G401.6 (cell line): ENCODE data around the gene MGLL.
A peak's percentile ranks its signal among the peaks of the same experiment; 100 is the strongest.

Experiments used
- FAIRE-seq: peaks from 2 replicates; lab custom pipeline; 2012; peaks lifted over from hg19 to GRCh38; lab: Jason Lieb, UNC

MGLL gene

DNA sequence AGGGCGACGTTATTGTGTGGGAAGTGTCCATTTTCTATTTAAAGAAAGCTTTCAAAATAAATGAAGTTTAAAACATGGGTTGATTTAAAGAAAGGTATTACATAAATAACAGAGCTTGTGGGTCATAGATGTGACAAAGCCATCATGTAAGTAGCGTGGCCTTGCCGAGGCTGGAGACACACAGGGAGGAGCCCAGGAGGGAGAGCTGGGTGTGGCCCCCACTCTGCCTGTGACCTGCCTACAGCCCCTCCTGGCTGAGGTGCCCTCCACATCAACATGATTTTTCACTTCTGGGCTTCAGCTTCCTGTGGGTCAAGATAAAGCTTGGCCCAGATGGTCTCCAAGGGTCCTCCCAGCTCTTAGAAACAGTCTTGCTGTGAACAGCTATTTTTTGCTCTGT lies 12.5 kb upstream of the MGLL start:
- no peak for FAIRE-seq

DNA sequence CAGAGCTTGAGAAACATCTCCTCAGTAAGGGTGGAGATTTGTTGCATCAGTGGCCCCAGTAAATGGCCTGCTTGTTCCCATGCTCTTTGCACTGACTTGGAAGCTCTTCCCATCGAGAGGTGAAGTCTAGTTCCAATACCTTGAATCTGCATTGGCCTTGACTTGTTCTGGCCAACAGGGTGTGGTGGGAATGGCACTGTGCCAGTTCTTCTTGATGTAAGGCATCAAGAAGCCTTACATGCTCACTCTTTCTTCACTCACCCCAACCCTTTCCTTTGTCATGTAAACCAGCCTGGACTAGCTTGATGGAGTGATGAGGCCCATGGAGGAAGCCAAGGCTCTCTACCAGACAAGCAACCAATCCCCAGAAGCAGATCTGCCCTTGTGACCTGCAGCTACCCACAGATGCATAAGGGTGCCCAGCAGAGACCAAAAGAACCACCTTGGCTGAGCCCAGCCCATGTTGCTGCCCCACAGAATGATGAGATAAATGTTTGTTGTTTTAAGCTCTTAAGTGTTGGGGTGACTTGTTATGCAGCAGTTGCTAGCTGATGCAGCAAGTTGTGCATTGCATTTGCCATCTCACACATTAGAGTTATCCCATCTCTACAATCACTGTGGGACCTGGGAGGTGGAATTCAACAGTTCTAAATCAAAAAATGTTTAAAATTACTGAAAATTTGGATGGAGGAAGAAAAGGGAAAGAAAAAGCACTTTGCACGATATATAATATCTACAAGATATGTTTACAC lies 11.1 kb upstream of the MGLL start:
- FAIRE-seq = no peak

DNA sequence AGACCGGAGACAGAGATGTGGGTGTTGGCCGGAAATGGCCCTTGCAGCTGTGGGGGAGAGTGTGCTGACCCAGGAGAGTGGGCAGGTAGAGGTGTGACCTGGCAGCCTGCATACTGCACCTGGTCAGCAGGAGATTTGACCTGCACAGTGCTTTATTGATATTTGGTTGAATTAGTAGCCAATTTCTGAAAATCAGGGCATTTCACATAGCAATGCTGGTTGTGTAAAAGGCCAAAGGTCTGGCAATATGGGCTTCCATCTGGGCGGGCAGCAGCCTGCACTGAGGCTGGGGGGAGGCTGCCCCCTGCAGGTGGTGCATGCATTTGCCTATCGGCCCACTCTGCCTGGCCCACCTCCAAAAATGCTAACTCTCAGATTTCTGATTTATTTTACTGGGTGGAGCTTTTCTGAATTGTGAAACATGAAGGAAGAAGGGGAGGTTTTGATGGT lies 9.4 kb upstream of the MGLL start:
- FAIRE-seq = no peak

DNA sequence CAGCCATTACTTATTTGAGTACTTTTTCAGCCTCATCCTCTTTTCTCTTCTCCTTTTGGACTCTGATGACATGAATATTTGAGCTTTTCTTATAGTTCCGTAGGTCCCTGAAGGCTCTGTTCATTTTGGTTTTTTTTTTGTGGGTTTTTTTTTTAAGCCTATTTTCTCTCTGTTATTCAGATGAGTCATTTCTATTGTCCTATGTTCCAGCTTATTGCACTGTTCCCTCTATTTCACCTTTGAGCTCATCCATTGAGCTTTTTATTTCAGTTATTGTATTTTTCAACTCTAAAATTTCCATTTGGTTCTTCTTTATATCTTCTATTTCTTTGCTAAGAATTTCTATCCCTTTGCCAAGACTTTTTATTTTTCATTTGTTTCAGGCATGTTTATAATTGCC lies 7.2 kb upstream of the MGLL start:
- no peak for FAIRE-seq

DNA sequence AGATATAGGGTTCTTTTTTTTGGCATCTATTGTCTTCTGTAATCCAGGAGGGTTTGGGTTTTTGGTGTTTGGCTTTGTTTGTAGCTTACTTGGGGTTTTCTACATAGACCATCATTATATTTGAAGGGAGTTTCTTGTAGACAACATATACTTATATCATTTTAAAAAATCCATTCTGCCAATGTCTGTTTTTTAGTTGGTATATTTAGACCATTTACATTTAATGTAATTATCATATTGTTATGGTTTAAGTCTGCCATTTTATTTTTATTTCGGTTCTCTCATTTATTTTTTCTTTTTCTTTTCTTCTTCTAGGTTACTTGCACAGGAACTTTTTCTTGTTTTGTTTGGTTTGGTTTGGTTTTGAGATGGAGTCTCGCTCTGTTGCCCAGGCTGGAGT lies 5.5 kb upstream of the MGLL start:
- FAIRE-seq = peak; percentile 11

DNA sequence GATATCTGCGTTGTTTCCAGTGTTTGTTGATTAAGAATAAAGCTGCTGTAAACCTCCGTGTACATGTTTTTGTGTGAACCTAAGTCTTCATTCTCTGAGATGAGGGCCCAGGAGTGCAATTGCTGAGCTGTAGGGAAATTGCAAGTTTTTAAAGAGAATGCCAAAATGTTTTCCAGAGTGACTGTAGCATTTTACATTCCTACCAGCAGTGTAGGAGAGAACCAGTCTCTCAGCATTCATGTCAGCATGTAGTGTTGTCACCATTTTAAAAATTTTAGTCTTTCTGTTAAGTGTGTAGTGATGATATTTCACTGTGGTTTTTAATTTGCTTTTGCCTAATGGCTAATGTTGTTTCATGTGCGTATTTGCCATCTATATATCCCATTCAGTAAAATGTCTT lies 3.4 kb upstream of the MGLL start:
- no peak for FAIRE-seq

DNA sequence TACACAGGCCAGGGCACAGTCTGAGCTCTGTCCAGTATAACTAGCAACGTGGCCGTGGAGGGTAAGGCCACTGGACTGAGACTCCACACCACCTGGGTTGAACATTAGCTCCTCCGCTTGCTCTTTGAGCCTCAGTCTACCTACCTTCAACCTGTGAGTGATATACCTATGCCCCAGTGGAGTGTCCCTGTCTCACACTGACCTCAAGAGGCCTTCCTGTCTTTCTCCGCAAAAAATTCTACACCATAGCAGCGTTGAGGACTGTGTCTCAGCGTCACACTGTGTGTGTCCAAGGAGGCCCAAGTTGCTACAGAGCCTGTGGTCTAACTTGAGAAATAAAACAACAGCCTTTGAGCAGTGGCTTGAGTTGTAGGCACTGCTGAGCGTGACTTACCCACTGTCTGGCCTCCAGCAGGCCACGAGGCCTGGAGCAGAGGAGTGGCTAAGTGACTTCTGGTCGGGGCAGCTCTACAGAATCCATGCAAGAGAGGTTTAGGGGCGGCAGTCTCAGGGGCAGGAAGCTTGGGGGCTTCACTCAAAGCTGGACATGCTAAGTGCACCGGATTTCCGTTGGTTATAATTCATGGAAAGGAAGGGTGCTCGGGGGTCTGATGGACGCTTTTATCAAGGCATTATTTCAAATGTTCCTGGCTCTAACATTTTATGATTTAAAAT lies 2.0 kb upstream of the MGLL start:
- no peak for FAIRE-seq

DNA sequence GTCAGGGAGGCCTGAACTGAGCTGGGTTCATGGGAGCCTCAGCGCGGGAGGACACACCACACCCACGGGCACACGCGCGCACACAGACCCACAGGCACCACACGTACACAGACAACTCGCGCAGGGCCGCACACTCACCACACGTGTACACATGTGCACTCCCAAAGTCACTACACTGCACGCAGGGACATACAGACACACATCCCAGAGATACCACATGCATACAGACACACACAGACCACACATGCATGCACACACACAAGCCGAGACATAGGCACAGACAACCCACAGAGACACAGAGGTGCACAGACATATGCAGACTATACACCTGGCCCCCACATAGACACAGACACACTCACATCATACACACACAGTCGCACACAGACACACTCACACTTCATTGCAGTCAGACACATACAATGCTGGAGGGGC lies 1.1 kb upstream of the MGLL start:
- FAIRE-seq = no peak

DNA sequence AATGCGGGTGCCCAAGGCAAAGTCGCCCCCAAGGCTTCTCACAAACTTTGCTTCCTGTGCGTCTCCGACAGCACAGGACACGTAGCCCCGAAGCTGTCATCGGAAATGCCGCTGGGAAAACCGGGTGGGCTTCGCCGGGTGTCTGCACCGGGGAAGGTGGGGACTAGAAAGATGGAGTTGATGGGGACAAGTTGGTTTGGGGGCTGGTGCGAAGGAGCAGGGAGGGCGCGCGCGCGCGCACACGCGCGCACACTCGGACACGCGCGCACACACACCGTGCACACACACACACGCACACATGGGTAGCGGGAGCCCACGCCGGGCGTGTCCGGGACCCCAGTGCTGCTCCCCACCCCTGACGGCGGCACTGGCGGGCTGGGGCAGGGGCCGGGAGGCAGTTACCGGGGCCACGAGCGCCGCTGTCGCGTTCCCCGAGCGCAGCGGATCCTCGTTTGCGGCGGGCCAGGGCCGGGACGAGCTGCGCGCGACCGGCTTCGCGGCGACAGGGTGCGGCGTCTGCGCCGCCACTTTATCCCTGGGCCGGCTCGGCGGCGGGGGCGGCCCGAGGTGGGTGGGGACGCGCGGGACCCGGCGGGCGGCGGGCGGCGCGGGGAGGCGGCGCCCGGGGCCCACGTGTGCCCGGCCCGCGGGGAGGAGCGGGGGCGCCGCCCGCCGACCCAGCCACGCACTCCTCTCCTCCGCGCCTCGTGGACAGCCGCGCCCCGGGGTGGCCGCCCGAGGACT lies 539 bp upstream of the MGLL start:
- no peak for FAIRE-seq

DNA sequence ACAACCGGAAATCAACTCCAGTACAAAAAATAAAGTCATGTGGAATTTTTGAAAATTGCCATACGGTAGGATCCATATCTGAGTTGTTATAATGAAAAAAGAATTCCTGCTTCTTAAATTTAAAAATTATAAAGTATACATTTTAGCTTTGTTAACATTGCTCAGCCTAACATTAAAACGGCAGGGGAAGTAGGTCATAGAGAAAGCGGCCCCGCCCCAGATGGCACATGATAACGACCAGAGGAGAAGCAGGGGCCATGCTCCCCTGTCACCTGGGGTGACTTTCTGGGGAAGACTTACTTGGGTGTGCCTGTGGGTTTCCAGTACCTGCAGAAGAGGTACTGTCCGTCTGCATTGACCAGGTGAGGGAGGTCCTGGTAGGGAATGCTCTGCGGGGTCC lies 921 bp downstream of the MGLL start:
- FAIRE-seq = no peak

DNA sequence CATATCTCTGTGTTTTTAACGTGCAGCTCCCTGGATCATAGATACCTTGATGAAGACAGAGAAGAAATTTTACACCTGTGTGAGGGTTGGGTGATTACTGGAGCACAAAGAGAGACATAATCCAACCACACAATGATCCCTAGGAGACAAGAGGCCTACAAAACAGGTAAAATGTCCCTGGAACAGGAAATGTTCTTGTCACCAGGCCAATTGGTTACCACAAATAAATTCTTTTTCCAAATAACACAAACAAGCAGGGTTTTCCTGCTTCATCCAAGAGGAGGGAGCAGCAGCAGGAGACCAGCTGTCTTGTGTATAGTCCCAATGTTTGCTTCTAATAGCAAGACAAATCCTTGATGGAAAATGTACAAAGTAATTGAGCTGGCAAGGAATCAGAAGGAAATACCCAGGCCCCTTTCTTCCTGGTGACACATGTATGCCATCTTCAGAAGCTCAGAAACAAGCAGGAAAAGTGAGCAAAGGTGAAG lies 1.4 kb downstream of the MGLL start:
- FAIRE-seq = no peak

DNA sequence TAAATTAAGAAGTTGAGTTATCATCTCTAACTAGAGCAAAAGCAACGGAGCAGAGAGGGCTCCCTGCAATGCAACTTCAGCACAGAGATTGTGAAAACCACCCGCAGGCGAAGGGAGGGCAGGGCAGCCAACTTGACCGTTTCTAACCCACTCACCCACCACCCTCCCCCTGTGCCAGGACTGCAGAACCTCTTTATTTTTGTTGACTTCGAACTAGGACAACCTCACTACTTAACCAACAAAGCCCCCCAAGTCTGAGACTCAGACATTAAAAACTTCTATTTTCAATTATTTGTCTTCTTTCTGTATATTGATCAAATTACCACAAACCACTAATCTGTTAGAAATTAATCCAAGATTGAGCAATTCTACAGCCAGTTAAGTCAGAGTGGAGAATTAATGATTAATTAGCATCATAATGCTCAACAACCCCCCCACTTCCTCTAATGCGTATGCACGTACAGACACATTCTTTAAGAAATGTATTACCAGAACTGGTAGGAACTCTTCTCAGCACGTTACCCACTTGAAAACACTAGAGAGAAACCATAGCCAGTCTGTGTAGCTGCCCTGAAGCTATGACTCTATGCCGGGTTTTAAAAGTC lies 2.0 kb downstream of the MGLL start:
- no peak for FAIRE-seq

DNA sequence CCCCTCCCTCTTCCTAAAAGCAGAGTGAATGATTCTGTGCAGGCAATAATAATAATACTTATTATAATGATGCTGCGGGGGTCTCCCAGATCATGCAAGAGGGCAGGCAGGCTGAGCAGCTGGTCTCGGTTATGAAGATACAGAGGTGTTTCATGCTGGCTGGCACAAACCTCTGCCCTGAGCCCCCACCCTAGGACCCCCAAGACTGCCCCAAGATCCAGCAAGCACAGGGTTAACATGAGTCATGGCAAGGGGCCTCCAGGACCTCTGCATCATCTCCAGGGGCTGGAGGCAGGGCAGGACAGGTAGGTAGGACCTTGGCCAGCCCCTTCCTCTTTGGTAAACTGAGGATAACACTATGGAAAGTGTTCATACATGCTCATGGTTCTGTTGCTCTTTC lies 2.7 kb downstream of the MGLL start:
- FAIRE-seq = no peak

DNA sequence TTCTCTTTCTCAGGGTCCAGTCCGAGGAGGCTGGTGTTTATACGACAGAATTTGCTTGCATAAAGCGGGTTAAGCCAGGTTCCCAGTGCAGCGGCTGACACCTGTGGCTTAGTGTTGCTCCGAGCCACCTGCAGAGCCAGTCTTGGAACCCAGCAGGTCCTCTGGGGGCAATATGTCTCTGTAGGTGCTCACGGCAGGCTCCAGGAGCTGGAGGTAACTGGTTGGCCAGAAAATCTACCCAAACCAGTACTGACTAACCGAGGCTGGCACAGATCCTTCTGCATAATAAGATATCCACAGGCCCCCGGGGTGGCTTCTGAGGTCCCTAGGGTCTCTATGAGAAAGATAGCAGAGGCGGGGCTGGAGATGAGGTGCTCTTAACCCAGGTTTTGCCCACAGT lies 3.2 kb downstream of the MGLL start:
- FAIRE-seq = no peak

DNA sequence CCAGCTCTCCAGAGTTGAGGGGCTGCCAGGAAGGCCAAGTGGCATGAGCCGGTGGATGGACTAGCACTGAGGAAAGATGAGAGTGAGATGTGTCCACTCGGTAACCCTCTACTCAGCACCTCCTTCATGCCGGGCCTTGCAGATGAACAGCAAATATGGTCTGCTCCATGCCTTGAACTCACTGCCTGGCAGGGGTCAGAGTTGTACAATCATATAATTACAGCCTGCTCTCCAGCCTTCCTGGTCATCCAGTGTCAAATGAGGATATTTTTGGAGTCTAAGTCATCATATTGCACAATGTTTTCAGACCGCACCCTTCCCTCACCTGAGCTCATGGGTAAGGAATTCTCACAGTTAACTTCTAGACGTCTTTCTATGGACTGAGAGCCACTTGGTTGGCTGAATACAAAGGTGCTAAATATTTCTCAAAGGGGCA lies 4.9 kb downstream of the MGLL start:
- FAIRE-seq = no peak

DNA sequence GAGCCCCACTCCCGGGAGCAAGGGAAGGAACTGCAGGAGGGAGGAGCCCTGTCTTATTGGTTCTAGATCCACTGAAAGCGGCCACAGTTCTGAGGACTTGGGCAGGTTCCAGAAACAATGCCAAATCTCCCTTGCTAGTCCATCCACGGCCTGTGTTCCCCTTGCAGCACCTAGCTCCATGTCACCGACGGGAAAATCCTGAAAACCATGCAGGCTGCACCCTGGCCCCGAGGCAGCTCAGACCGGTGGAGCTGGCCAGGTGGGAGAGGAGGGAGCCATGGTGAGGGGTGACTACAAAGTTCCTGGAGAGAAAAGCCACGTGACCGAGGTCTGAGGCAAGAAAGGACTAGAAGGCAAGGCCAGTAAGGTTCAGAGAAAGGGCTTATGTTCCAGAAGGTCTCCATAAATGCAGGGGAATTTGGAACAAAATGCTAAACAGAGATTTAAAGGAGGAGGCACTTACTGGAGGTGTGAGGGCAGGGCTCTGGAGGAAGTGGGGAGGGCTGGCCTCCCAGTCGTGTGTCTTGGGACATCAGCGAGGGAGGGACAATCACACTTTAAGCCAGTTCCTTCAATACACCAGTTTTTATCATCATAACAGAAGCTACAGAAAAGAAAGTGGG lies 5.4 kb downstream of the MGLL start:
- FAIRE-seq = no peak

DNA sequence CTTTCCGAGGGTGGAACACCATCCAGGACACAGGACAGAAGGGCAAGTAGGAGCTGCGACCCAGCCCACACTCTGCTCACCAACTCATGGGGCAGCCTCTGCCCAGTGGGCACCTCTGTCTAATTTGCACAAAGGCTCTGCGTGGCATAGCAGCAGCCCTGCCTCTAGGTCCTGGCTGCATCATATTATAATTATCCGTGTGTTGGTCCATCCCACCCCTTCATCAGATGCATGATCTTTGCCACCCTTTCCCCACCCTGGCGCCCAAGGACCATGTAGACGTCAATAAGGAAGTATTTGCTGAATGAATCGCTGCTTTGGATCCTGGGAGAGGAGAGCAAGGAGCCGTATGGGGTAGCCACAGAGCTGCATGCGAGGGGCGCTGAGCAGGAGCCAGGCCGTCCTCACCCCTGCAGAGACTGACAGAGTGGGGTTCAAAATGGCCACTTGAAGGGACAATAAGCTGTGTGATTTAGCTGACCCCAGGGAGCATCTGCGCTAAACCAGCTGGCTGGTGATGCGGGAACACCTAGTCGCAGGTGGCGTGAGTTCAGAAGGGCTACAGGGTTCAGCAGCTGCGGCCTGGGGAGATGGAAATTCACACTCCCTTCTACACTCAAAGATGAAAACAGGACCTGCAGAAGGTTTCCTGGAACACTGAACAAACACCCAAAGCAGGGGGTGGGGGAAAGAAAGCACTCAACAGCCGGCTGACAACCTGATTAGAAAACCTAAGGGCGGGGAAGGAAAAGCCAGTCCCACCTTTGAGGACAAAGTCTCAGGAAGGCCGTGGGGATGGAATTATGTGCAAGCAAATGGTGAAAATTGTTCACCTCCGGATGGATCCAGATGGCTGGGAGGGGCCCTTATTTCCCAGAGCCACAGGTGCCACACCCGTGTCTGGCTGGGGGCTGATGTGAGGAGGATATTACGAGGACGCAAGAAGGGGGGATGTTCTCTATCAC lies 6.4 kb downstream of the MGLL start:
- no peak for FAIRE-seq

DNA sequence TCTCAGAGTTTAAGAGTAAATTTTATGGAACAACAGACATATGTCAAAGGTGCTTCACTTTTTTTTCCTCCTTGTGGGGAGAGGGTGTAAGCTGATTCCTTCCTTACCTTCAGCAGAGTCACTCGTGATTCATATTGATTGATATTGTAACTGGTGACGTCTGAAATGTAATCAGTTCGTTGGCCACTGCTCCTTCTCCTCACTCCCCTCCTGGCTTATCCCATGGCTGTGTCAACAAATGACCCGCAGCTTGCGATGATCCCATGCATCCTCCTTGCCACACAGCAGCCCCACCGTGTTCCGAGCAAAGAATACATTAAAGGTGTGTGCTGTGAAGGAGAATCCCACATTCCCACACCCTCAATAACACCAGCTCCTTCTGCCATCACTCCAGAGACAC lies 7.3 kb downstream of the MGLL start:
- FAIRE-seq = no peak

DNA sequence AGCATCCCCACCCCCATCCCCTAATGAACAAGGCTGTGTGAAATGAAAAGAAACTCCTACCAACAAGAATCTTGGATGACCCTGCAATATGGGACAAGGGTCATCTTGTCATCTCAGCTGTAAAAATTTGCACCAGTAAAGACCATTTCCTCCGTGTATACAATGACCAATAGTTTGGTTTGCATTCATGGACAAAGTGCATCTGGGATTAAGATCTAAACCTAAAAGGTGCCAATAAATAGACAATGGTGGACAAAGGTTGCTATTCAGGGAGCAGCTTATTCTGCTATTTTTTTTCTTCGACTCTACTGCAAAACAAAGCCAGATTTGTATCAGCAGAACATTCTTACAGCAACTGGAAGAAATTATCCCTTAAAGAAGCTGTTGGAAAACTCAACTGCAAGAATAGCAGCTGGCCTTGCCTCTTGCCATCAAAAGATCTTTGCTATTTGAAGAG lies 8.0 kb downstream of the MGLL start:
- no peak for FAIRE-seq

DNA sequence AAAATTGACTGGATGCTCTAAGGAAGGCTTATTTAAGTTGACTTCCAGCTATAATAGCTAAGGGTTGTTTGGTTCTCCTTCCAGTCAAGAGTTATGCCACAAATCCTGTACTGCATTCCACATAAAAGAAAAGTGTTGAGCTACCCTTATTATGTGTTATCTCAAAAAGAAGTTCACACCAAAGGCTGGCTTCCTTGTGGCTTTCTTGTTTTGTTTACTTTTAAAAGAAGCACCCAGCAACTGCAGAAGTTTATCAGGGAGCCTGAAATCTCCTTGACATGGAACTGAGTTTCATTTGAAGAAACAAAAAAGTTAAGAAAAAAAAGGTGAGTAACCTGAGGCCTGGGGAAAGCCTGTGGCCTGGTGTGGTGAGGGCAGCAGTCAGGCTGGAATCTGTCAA lies 10.2 kb downstream of the MGLL start:
- FAIRE-seq = no peak

DNA sequence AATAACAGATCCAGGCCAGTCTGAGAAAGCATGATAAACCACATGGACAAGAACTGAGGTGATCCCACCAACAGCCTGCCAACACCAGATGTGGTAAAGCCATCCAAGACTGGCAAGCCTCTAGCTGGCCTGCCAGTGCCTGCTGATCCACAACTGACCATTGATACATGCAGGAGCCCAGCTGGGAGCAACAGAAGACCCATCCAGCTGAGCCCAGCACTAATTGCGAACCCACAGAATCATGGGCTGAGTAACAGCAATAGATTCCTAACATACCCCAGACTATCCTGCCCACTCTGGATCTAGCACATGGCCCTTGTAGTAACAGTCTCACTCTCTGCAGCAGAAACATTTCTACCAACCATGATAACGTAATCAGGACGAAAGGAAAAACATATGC lies 10.6 kb downstream of the MGLL start:
- FAIRE-seq = no peak
